NK-92 (cell line): ENCODE results near the gene INPP5E.

Experiments
- DNase-seq: peaks from one replicate; lab custom pipeline; 2025; ENCODE audit not compliant: unreplicated experiment; lab: John Stamatoyannopoulos, UW

INPP5E gene

DNA sequence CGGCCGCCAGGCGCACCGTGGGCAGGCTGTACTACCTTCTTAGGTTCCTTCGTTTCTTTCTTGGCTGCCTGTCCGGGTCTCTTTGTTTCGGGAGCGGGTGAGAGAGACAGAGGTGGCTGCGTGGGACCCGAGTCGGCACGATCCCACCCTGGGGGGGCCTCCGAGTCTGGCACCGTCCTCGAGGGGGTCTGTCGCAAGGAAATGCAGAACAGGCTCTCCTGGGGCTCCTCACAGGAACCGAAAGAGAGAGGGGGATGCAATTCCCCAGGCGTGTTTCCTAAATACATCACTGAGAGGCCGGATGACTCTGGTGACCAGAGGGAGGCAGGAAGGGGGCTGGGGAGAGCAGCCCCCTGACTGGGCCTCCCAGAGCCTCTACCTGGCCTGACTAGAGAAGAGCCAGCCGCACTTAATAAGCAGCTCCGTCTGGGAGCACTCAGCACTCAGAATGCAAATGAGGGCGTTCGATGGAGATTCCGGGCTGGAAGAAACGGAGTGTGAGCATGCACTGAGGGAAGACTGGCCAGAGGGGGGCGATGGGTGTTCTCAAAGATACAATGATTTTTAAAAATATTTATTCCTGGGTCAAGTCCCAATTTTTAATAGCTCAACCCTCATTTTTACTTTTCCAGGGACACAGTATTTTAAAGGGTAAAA lies 11.7 kb upstream of the INPP5E start:
- DNase-seq, result no peak

DNA sequence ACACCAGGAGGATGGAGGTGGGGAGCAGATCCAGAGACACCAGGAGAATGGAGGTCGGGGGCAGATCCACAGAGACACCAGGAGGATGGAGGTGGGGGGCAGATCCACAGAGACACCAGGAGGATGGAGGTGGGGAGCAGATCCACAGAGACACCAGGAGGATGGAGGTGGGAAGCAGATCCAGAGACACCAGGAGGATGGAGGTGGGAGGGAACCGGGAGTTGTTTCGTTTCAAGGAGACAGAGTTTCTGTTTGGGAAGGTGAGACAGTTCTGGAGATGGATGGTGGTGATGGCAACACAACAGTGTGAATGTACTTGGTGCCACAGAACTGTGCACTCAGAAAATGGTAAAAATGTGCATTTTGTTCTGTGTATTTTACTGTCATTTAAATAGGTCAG lies 9.0 kb upstream of the INPP5E start:
- no peak for DNase-seq

DNA sequence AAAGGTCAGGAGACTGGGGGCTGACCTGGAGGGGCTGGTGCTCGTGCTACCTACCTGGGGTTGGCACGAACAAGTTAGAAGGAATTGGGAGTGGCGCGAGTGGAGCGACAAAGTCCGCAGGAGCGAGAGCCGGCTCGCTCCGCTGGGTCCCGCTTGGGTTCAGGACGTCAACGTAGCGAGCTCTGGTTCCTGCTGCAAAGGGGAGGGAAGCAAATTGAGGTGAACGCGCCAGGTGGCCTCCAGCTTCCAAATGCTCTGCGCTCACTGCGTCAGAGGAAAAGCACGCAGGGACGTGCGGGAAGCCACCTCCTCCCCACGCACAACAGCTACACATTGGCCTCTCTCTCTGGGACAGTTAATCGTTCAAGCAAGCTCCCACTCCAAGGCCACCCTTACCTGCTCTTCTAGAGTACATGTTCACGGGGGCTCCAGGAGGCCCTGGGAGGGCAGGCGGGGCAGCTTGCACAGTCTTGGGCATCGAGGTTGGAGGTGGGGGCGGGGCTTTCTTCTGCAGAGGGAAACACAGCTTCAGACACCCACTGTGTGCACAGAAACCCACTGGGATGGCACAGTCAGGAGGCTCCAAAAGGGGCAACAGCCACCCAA lies 7.6 kb upstream of the INPP5E start:
- no peak for DNase-seq

DNA sequence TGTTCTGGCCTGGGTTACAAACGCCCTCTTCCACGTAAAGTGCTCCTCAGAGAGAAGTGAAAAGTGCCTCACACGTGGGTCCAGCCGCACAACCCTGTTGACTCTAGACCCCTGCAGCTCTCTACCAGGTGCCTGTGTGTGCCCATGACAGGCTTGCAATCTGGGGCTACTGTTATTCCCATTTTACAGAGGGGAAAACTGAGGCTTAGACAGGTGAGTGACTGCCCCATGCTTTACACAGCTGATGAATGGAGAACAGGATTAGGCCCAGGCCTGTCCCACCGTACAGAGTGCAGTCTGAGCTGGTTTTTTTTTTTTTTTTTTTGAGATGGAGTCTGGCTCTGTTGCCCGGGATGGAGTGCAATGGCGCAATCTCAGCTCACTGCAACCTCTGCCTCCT lies 6.2 kb upstream of the INPP5E start:
- DNase-seq, result no peak

DNA sequence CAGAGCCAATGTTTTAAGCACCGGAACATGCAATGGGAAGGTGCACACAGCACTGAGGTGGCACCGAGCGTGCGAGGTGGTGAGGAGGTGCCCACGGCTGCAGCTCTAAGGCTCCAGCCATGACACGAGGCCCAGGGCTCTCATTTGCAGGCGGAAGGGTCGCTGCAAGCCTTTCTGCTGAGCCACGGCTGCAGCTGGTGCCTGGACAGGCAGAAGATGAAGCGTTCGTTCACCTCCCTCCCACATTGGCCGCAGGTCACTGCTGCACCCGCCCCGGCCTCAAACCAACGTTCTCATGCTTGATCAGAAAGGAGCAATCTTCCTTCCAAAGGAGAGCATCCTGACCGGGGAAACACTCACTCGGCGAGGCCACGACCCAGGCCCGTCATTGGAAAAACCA lies 4.5 kb upstream of the INPP5E start:
- DNase-seq, result no peak

DNA sequence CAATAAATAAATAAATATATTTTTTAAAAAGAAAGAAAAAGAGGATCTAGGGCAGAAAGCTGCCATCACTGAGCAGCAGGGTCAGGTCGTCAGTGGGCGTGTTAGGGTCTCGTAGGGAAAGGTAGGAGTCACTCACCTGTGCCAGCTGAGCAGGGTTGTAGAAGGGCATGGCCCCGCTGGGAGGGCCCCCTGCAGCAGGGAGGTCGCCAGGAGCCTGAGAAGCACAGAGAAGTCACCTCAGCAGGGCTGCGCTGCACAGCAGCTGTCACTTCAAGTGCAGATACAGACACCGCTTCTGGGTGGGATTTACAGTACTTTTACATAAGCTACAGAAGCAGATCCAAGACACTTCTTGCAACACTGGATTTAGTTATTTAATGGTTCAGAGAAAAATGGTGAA lies 4.0 kb upstream of the INPP5E start:
- no peak for DNase-seq

DNA sequence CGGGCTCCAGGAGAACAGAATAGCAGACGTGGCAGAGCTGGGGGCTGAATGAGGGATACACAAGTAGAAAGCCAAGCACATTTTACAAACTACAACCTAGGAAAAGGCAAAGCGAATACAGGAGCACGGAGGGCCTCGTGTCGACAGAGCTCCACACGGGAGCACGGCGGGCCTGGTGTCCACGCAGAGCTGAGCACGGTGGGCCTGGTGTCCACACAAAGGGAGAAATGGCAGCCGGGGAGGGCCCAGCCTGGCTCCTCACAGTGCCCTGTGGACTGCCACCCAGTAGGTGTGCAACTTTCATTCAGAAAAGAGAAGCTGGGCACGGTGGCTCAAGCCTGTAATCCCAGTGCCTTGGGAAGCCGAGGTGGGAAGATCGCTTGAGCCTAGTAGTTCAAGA lies 3.4 kb upstream of the INPP5E start:
- no peak for DNase-seq

DNA sequence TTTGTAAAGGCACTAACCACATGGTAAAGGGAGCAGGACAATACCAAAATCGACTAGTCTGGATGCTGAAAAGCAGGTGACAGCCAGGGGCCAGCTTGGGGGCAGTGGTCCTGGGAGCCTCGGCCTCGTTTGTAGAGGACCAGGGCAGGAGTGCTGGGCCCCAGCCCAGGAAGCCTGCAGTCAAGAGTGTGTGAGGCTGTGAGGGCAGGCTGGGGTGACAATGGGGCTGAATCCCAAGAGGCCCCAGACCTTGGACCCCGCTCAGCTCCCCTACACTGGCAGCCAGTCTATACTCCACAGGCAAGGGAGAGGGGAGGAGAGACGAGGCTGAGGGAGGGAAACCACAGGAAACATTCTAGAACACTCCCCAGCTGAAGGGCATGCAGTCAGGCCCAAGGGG lies 2.6 kb upstream of the INPP5E start:
- DNase-seq, result no peak

DNA sequence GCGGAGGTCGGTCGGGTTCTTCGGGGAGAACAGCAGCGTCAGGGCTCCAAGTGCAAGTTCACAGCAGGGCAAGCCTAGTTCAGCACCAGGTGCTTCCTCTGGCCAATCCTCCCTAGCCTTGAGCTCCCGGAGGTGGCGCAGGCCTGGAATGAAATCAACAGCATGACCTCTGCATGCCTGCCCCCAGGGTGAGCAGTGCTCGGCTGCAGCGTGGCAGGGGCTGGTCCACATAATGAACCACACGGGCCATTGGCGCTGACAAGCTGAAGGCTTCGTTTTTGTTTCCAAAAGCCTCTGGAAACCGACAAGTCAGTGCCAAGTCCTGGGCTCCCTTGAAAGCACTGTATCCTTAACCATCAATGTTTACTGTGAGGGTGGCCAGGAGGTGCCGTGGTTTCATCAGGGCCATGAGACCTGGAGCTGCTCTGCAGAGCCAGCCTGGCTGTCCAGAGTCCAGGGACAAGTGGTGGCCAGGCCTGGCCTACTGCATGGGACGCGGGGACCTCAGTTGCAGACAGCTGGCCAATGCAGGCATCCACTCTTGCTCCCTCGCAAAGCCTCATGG lies 2.1 kb upstream of the INPP5E start:
- no peak for DNase-seq

DNA sequence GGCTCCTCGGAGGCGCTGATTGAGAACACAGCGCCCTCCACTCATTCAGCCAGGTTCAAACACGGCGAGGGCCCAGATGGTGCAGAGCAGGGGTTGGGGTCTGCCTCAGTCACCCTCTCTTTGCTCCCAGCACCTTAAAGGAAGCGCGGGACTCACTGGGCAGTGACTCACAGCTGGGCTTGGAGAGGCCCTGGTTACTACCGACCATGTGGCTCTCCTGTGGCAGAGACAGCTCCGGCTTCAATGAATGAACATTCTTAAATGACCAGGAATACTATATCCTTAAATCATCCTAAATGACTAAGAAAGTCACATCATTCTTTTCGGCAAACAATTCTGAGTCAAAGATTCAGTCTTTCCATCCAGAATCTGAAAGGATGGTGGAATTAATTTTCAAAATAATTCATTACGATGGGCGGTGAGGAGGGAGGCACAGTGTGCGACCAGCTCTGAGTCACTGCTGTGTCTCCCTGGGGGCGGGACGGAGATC lies 1.6 kb upstream of the INPP5E start:
- no peak for DNase-seq

DNA sequence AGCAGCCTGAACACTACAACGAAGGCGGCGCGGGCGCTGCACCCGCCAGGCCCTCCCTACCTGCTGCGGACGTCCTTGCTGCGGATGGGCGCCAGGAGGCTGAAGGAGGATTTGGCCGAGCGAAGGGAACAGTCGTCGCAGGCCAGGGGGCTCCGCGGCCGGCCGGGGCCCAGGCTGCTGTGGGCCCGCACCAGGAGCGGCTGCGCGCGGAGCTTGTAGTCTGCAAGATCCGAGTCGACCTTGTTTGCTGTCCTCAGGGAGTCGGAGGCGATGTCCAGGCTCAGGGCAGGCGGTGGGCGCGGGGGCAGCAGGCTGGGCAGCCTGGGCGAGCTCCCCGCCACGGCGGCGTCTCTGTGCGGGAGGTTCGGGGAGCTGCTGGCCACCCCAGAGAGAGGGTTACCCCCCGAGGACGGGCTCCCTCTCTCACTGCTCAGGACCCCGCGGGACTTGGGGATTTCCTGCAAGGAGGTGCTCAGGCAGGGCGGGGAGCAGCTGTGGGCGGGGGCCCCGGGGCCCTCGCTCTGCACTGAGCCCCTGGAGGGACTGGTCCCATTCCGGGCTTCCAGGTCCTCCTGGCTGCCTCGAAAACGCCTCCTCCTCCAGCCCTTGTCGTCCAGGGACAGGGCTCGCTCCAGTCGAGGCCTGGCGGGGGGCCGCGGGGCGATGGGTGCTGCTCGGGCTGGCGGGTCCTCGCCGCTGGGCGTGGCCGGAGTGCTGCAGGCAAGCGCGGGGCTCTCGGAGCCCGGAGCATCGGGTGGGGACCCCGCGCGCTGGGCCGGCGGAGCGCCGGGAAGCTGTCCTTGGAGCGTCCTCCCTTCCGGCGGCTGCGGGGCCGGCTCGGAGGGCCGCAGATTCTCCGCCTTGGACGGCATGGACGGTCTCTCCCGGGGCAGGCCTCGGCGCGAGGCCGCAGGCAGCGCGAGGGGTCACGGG lies 831 bp downstream of the INPP5E start:
- DNase-seq, result no peak

DNA sequence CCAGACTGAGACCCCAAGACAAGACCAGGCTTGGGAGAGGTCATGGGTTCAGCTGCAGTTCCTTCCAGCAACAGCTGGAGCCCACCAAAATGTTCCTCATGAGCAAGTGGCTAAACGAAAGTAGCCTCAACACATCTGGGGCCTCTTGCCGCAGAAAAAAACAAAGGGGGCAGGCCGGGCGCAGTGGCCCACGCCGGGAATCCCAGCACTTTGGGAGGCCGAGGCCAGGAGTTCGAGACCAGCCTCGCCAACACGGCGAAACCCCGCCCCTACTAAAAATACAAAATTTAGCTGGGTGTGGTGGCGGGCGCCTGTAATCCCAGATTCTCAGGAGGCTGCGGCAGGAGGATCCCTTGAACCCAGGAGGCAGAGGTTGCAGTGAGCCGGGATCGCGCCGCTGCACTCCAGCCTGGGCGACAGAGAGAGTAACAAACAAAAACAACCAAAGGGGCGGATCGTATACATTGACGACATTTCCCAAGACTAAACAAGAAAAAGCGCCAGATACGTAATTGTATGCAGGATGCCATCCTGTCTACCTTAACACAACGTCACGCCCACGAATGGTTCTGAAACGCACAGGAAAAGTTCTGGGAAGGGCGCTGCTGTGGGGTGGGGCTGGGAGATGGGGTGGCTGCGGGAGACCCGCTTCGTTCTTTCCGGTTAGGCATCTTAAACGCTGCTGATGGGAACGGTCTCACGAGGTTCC lies 1.7 kb downstream of the INPP5E start:
- no peak for DNase-seq

DNA sequence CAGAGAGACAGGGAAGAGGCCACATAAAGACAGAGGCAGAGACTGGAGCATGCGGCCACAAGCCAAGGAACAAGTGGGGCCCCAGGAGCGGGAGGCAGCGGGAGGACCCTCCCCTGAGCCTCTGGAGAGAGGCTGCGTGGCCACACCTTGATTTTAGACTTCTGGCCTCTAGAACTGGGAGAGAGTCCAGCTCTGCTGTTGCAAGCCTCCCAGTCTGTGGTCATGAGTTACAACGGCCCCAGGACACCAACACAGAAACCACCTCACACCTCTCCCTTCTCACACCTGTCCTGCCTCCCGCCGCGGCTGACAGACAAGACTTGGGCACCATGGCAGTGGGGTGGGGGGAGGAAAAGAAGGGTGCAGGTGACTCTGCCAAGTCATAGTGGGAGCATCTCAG lies 2.2 kb downstream of the INPP5E start:
- DNase-seq, result no peak

DNA sequence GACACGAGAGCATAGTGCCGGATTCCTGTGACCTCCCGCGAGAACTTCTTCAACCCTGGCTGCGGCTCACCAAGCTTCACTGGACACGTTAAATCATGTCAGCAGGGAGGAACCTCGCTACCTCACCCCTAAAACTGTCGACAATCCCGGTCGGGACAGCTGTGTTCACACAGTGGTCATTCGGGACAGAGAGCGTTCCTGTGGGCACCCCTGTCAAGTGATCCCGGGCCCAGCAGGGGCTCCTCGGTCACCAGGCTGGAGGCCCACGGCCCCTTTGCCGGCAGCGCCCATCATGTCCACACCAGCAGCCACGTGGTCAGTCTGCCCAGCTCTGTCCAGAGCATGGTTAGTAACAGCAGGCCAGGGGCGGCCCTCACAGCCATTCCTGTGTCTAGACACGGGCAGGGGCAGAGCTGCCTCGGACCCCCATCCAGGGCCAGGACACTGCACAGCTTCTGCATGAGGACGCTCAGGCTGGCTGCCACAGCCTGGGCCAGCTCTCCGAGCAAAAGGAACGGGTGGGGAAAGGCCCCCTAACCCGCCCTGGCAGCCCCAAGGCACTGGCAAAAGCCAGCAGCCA lies 3.5 kb downstream of the INPP5E start:
- DNase-seq, result no peak

DNA sequence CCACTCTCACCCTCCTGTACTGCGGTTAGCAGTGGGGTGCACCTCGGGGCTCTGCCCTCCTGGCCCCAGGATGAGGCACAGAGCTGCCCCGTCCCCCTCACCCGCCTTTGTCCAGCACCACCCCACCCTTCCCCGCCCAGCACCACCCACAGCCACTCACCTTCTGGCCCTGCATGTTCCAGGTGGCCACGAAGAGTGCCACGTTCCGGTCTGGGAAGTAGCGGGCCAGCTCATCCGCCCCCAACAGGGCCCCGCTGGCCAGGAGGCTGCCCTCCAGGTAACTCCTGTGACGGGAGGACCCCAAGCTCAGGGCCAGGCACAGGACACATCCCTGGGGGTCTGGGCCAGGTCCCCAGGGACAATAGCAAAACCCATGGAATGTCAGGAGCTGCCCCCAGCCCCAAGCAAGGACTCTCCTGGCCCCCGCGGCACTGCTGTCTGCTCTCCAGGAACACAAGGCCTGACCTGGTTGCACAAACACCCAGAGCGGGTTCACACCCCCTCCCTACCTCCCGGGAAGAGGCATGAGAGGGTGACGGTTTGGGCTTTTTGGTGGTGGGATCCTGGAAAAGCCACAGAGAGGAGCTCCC lies 5.0 kb downstream of the INPP5E start:
- no peak for DNase-seq

DNA sequence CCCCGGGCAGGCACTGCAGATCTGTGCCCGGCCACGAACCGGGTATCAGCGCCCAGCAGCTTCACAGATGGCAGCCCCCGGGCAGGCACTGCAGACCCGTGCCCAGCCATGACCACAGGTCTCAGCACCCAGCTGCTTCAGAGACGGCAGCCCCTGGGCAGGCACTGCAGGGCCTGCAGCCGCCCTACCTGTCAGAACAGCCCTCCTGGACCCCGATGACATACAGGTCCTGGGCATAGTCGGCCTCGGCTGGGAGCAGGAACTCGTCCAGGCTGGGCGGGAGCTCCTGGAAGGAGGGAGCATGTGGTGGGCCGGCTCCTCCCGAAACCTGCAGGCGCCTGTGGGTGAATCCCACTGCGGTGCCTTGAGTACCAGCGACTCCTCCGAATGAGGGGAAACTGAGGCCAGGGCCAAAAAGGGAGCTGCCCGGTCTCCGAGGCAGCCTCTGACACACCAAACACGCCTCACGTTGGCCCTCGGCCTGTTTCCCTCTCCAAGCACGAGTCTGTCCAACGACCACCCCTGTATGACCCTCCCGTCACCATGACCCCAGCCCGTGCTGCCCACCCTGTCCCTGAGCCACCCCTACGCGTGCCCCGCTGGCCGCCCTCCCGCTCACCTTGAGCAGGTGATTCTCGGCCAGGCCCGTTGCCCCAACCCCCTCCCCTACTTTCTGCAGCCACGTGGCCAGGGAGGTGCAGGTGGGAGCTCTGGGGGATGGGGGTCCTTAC lies 5.6 kb downstream of the INPP5E start:
- DNase-seq, result no peak

DNA sequence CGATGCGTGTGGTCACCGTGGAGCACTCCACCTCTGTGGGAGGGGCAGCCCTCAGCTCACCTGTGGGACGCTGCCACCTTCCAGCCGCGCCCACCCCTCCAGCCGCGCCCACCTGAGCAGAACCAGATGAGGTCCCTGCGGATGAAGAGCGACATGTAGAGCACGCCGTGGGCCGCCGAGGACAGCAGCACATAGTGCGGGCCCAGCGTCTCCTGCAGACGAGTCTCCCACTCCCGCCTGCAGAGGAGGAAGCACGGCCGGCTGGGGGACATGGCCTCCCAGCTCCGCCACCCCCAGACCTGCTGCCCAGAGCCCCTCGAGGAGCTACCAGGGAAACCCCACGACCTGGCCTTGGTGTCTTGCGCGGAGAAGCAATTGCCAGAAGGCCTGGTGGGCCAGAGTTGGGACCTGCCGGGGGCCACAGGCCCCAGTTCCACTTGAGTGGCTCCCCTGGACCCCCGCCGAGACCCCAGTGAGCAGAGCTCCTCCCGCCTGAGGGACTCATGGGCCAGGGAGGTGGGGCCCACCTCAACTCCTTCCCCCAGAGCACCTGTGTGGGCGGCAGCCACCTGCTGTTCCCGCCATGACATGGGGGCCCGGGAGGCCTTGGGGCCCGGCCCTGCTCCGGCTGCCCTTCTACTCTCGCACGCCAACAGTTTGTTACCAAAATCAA lies 6.5 kb downstream of the INPP5E start:
- no peak for DNase-seq

DNA sequence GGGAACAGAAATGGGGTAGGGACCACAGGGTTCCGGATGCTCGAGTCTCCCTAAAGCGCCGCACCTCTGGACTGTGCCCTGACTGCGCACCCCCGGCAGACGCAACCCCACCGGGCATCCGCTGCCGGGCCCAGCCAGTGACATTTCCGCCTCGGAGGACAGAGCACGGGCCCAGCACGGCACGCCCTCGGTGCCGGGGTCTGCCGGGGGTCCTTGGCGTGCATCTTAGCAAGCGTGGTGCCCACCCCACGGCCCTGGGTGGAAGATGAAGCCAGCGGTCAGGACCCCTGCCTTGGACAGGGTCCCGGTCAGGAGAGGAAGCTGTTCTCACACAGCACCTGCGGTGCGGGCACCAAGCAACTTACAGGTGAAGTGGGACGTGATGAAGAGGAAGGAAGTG lies 7.1 kb downstream of the INPP5E start:
- DNase-seq, result no peak

DNA sequence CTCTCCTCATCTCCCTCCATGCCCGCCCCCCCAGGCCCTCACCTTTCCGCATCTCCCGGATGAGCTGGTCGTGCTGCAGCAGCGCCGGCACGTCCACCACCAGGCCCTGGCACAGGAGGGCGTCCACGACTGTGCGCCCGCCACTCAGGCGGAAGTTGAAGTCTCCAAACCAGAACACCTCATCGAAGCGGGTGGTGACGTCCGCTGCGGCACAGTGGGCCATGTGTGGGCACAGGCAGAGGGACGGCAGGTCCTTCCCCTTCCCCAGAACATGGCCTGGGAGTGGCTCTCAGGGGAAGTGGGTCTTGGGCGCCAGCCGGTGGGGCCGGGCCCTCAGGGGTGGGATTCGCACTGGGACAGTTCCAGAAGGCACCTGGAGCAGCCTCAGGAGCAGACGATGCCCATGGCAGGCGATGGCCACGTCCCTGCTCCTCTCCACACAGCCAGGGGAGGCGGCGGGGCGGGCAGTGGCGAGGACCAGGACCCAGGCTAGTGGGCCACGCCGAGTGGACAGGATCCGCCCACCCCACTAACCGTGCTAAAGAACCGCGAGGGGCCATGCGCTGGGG lies 7.8 kb downstream of the INPP5E start:
- DNase-seq, result no peak
